Upper lobe of left lung (tissue), 4 donors: ENCODE measurements around the gene SNX1.

ENCODE experiments used
- POLR2A ChIP-seq, 4 donors: fragments of 450-650 bp; IDR thresholded peaks; one replicate each; pipeline ENCODE4 v1.5.1; 2016 to 2017; ENCODE audit warnings: antibody characterized with exemption in 4 of 4, mild to moderate bottlenecking in 2 of 4
- POLR2AphosphoS5 ChIP-seq, 2 donors: sonication (generic); formaldehyde crosslinking; IDR thresholded peaks; one replicate each; pipeline ENCODE4 v1.5.1; 2017; ENCODE audit warnings: antibody characterized with exemption in 2 of 2
- TF ChIP-seq, protein P1 (sequence below), 6 experiments: fragments of 450-650 bp in 4 of 6; fragments of 200-600 bp in 2 of 6; sonication (generic) in 2 of 6; IDR thresholded peaks; one replicate each; pipeline ENCODE4 v1.5.1; 2016 to 2019; ENCODE audit warnings: antibody characterized with exemption in 6 of 6

DNA sequence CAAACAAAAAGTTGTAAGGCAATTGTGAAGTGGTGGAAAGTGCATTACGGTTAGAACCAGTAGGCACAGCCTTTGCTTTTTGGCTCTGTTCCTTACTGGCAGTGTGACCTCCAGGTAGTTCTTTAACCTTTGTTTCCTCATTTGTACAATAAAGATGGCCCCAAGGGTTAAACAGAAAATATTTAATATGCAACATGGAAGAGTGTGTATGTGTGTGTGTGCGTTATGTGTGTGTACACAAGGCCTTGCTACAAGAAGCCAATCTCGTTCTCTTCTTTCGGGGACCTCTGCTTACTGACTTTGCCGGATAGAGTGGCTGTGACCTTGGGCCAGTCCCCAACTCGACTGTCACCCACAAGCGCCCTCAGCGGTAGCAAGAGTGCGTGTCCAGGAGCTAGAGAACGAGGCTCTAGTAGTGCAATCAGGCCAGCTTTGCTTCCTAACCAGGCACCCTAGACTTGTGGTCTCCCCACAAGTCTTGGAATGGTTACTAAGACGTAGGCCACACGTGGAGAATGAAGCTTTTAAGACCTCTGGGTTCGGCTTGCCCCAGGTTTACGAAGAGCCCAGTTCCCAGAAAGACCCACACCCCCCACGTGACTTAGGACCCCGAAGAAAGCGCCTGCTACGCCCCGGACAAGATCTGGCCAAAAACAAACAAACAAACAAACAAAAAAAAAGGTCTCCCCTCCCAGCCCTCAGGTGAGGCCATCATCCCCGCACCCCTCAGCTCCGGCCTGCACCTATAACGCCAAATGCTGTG lies 2.7 kb upstream of the SNX1 start:
- TF ChIP-seq, protein P1, sequence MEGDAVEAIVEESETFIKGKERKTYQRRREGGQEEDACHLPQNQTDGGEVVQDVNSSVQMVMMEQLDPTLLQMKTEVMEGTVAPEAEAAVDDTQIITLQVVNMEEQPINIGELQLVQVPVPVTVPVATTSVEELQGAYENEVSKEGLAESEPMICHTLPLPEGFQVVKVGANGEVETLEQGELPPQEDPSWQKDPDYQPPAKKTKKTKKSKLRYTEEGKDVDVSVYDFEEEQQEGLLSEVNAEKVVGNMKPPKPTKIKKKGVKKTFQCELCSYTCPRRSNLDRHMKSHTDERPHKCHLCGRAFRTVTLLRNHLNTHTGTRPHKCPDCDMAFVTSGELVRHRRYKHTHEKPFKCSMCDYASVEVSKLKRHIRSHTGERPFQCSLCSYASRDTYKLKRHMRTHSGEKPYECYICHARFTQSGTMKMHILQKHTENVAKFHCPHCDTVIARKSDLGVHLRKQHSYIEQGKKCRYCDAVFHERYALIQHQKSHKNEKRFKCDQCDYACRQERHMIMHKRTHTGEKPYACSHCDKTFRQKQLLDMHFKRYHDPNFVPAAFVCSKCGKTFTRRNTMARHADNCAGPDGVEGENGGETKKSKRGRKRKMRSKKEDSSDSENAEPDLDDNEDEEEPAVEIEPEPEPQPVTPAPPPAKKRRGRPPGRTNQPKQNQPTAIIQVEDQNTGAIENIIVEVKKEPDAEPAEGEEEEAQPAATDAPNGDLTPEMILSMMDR (IDR thresholded peaks at IDR 0.05): no peak
- no peak for TF ChIP-seq POLR2A (IDR thresholded peaks at IDR 0.05)
- TF ChIP-seq POLR2AphosphoS5 (IDR thresholded peaks at IDR 0.05): no peak
